ENCODE measurements around the gene NUP133.

The NUP133 gene

GRCh38 chr1:229409616-229410369, 98.3 kb downstream of the NUP133 start:
- no peaks in the 10 kb centered on the region for H3K27me3 ChIP-seq (ENCODE audit: insufficient read depth, low read length, poor library complexity, severe bottlenecking)

GRCh38 chr1:229408458-229409037, 99.6 kb downstream of the NUP133 start:
- H3K4me3 ChIP-seq (ENCODE audit: low read length, poor library complexity, severe bottlenecking), result no peak overlapping the region
- no peak overlapping the region for H2AFZ ChIP-seq (ENCODE audit: low read length)
- H4K20me1 ChIP-seq (ENCODE audit: insufficient read depth, low read length, poor library complexity, severe bottlenecking), result no peaks in the 10 kb centered on the region
- TF ChIP-seq EZH2phosphoT487 (IDR thresholded peaks at IDR 0.05; ENCODE audit: borderline replicate concordance) (no peak), CTCF (conservative IDR thresholded peaks at IDR 0.05; ENCODE audit: low read length) (no peak)
- H3F3A ChIP-seq (ENCODE audit: low read depth), result no peaks in the 10 kb centered on the region
- H3K4me1 ChIP-seq (ENCODE audit: insufficient read depth, low read length, poor library complexity, severe bottlenecking), result peaks cover 6% of the 10 kb centered on the region
- H3K79me2 ChIP-seq (ENCODE audit: insufficient read depth, low read length), result no peaks in the 10 kb centered on the region
- no peaks in the 10 kb centered on the region for H3K9me2 ChIP-seq (replicated peaks; ENCODE audit: low read depth, low read length)
- no peaks in the 10 kb centered on the region for H3K36me3 ChIP-seq (ENCODE audit: insufficient read depth, low read length)
- H3K4me2 ChIP-seq (ENCODE audit: low read depth, low read length, poor library complexity, severe bottlenecking), result no peak overlapping the region
- no peaks in the 10 kb centered on the region for H3K27me3 ChIP-seq (ENCODE audit: insufficient read depth, low read length, poor library complexity, severe bottlenecking)
- no peak overlapping the region for H3K9ac ChIP-seq (ENCODE audit: low read depth, low read length, poor library complexity, severe bottlenecking)
- no peaks in the 10 kb centered on the region for H3K9me3 ChIP-seq (ENCODE audit: insufficient read depth, low read depth, low read length)

More at GRCh38 chr1:229409616-229410369, 98.3 kb downstream of the NUP133 start:
- H3F3A ChIP-seq (ENCODE audit: low read depth), result no peaks in the 10 kb centered on the region
- TF ChIP-seq EZH2phosphoT487 (IDR thresholded peaks at IDR 0.05; ENCODE audit: borderline replicate concordance) (no peak), CTCF (conservative IDR thresholded peaks at IDR 0.05; ENCODE audit: low read length) (no peak)
- no peak overlapping the region for H2AFZ ChIP-seq (ENCODE audit: low read length)
- no peak overlapping the region for H3K4me3 ChIP-seq (ENCODE audit: low read length, poor library complexity, severe bottlenecking)
- H3K9me2 ChIP-seq (replicated peaks; ENCODE audit: low read depth, low read length), result no peaks in the 10 kb centered on the region
- no peaks in the 10 kb centered on the region for H3K9me3 ChIP-seq (ENCODE audit: insufficient read depth, low read depth, low read length)
- H3K79me2 ChIP-seq (ENCODE audit: insufficient read depth, low read length), result no peaks in the 10 kb centered on the region
- peaks cover 6% of the 10 kb centered on the region for H3K4me1 ChIP-seq (ENCODE audit: insufficient read depth, low read length, poor library complexity, severe bottlenecking)
- H3K4me2 ChIP-seq (ENCODE audit: low read depth, low read length, poor library complexity, severe bottlenecking), result no peak overlapping the region
- no peak overlapping the region for H3K9ac ChIP-seq (ENCODE audit: low read depth, low read length, poor library complexity, severe bottlenecking)
- H4K20me1 ChIP-seq (ENCODE audit: insufficient read depth, low read length, poor library complexity, severe bottlenecking), result no peaks in the 10 kb centered on the region
- H3K36me3 ChIP-seq (ENCODE audit: insufficient read depth, low read length), result no peaks in the 10 kb centered on the region

- no peak for TF ChIP-seq EZH2phosphoT487 (IDR thresholded peaks at IDR 0.05; ENCODE audit: borderline replicate concordance)
- TF ChIP-seq CTCF (conservative IDR thresholded peaks at IDR 0.05; ENCODE audit: low read length), result no peak
- H3K36me3 ChIP-seq (ENCODE audit: insufficient read depth, low read length), result no peaks in the 10 kb centered on the region
- H3K4me3 ChIP-seq (ENCODE audit: low read length, poor library complexity, severe bottlenecking), result no peak overlapping the region
- no peaks in the 10 kb centered on the region for H3K27me3 ChIP-seq (ENCODE audit: insufficient read depth, low read length, poor library complexity, severe bottlenecking)
- H3K4me2 ChIP-seq (ENCODE audit: low read depth, low read length, poor library complexity, severe bottlenecking), result no peak overlapping the region
- no peaks in the 10 kb centered on the region for H3K79me2 ChIP-seq (ENCODE audit: insufficient read depth, low read length)
- H2AFZ ChIP-seq (ENCODE audit: low read length), result no peak overlapping the region
- H4K20me1 ChIP-seq (ENCODE audit: insufficient read depth, low read length, poor library complexity, severe bottlenecking), result no peaks in the 10 kb centered on the region
- H3K9me3 ChIP-seq (ENCODE audit: insufficient read depth, low read depth, low read length), result no peaks in the 10 kb centered on the region
- H3K4me1 ChIP-seq (ENCODE audit: insufficient read depth, low read length, poor library complexity, severe bottlenecking), result peaks cover 6% of the 10 kb centered on the region
- no peaks in the 10 kb centered on the region for H3F3A ChIP-seq (ENCODE audit: low read depth)
- no peaks in the 10 kb centered on the region for H3K9me2 ChIP-seq (replicated peaks; ENCODE audit: low read depth, low read length)
- H3K9ac ChIP-seq (ENCODE audit: low read depth, low read length, poor library complexity, severe bottlenecking), result no peak overlapping the region
These were observed 100.7 kb downstream of the NUP133 start for GRCh38 chr1:229407206-229408026.
